ENCODE results near the gene SPRYD3.

DNA sequence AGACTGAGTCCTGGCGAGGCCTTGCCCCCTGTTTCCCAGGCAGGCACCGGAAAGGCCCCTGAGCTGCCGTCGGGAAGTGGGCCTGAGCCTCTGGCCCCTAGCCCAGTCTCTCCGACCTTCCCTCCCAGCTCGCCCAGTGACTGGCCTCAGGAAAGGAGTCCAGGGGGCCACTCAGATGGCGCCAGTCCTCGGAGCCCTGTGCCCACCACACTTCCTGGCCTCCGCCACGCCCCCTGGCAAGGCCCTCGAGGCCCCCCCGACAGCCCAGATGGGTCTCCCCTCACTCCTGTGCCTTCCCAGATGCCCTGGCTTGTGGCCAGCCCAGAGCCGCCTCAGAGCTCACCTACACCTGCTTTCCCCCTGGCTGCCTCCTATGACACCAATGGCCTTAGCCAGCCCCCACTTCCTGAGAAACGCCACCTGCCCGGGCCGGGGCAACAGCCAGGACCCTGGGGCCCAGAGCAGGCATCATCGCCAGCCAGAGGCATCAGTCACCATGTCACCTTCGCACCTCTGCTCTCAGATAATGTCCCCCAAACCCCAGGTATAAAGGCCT is 18.4 kb downstream of the SPRYD3 start:
- no peak for TF ChIP-seq CTCF (conservative IDR thresholded peaks at IDR 0.05; ENCODE audit: low read depth in 2 of 2)
- TF ChIP-seq, protein P1, sequence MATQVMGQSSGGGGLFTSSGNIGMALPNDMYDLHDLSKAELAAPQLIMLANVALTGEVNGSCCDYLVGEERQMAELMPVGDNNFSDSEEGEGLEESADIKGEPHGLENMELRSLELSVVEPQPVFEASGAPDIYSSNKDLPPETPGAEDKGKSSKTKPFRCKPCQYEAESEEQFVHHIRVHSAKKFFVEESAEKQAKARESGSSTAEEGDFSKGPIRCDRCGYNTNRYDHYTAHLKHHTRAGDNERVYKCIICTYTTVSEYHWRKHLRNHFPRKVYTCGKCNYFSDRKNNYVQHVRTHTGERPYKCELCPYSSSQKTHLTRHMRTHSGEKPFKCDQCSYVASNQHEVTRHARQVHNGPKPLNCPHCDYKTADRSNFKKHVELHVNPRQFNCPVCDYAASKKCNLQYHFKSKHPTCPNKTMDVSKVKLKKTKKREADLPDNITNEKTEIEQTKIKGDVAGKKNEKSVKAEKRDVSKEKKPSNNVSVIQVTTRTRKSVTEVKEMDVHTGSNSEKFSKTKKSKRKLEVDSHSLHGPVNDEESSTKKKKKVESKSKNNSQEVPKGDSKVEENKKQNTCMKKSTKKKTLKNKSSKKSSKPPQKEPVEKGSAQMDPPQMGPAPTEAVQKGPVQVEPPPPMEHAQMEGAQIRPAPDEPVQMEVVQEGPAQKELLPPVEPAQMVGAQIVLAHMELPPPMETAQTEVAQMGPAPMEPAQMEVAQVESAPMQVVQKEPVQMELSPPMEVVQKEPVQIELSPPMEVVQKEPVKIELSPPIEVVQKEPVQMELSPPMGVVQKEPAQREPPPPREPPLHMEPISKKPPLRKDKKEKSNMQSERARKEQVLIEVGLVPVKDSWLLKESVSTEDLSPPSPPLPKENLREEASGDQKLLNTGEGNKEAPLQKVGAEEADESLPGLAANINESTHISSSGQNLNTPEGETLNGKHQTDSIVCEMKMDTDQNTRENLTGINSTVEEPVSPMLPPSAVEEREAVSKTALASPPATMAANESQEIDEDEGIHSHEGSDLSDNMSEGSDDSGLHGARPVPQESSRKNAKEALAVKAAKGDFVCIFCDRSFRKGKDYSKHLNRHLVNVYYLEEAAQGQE (IDR thresholded peaks at IDR 0.05; ENCODE audit: unreplicated experiment): no peak
- TF ChIP-seq EZH2 (IDR thresholded peaks at IDR 0.05; ENCODE audit: low read depth, unreplicated experiment): no peak
- TF ChIP-seq NANOG (IDR thresholded peaks at IDR 0.05; ENCODE audit: borderline replicate concordance): no peak
- TF ChIP-seq EZH2phosphoT487 (IDR thresholded peaks at IDR 0.05; ENCODE audit: unreplicated experiment): no peak
- no peak for TF ChIP-seq POLR2AphosphoS5 (IDR thresholded peaks at IDR 0.05; ENCODE audit: low read depth)
- TF ChIP-seq JUNB (IDR thresholded peaks at IDR 0.05; ENCODE audit: unreplicated experiment): no peak
- no peak for TF ChIP-seq CREB1 (CRISPR knock-in tag; IDR thresholded peaks at IDR 0.05; ENCODE audit: low read depth)

Measured in GM23338 (cell line).